ENCODE results near the gene DPYSL3.

DPYSL3 gene

GRCh38 chr5:147360816-147361215, 149.1 kb downstream of the DPYSL3 start:
- no peak for DNase-seq

DNA sequence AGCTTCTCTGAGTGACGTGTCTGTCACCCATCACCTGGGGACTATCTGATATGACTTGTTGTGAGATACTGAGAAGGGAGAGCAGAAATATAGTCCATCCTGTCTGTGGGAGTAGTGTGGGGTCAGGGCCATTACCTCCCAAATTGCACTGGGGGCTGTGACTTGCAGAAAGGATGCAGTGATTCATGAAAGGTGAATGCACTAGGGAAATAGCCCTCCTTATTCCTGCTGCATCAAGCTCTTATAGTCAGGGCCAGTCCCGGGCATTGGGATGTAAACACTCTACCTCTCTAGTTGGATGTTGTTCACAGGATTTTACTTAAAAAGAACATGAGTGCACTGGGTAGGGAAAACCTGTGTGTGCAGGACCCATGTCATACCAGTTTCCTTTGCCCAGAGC, 150.3 kb downstream of the DPYSL3 start:
- no peak for DNase-seq

DNA sequence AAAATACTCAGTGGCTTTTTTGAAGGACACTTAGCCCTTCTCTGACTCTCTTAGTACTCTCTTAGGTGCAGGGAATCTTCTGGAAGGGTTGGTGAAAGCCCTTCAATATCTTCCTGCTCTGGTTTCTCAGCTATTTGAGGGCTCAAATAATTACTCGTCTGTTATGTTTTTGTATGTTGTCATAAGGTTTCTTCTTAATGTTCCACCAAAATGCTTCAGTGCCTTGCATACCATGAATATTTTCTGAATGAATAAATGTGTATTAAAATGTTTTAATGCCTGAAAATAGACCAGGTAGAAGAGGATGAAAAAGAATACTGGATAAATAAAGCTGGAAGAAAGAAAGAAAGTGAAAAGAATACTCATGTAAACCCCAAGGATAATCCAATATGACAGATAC, 150.8 kb downstream of the DPYSL3 start:
- DNase-seq: no peak

DNA sequence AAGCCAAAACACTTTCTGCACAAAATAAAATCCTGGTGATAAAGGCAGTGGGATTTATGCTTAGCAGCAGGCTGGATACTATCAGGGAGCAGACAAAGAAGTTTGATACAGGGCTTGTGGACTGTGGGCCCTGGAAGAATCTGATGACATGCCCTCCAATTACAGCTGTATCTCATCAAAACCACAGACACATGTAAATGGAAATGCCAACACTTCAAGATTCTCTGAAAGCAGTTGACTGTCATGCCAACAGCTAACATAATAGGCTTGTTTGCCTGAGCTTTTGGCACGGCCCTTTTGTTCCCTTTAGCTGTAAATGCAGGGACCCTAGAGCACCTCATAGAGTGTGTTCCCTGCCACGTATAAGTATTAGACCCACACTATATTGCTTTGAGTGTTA, 160.6 kb downstream of the DPYSL3 start:
- DNase-seq: no peak

DNA sequence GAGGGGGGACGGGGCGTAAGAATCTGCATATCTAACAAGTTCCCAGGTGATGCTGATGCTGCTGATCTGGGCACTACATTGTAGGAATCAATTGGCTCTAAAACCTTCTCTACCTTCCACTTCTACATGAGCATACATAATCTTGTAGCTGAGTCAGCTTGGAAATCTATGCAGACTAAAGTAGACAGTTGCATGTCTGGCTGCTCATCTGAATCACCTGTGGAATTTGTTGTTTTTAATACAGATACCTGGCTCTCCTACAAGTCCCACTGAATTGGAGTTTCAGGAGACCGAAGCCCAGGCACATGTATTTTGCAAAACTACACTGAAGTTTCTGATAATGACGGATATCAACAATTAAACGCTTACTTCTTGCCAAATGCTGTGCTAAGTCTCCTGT, 161.4 kb downstream of the DPYSL3 start:
- no peak for DNase-seq

- no peak for DNase-seq
Measured at GRCh38 chr5:147348046-147348445, 161.8 kb downstream of the DPYSL3 start.

GRCh38 chr5:147346006-147346561, 163.8 kb downstream of the DPYSL3 start:
- no peak for DNase-seq

- no peak for DNase-seq
Measured at GRCh38 chr5:147344861-147345260, 165.0 kb downstream of the DPYSL3 start.

DNA sequence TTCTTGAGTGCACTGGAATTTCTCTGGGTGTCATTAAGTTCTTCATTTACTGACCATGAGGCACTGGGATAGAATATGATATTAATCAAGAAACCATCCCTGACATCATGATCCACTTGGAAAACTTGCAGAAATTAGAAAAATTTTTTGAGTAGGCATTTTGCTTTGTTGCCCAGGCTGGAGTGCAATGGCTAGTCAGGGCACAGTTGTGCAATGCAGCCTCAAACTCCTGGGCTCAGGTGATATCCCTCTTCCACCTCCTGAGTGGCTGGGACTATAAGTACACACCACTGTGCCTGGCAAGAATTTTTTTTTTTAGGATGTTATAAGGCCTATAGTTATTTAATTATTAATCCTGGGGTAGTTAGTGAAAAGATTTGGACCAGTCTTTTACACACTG, 168.5 kb downstream of the DPYSL3 start:
- DNase-seq: no peak

DNA sequence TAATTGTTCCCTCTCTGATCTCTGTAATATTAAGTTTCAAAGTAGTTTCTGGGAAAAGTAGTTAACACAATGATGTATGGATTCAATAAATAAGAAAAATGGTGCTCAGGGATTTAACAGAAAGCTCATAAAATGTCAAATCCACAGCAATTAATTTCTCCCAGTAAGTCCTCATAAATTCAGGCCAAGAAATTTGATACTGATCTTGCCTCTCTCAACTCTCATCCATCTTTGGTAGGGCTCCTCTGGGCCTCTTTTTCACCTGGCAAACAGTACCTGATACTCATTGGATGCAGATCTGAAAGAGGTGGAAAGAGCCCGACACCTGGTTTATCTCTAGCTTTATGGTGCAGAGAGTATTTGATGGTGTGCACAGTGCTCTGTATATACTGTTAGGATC, 168.9 kb downstream of the DPYSL3 start:
- DNase-seq: no peak

Data from effector CD8-positive, alpha-beta T cell (primary cell).